ENCODE measurements around the gene SNIP1. TPM values are rescaled to one million over a fixed set of nuclear protein-coding genes. Genes with fewer than 3 reads are reported as not detected.
"Not testable (repeated sequence)": the region's sequence is repeated elsewhere in the genome, so short reads cannot be mapped to it uniquely, and the experiment has no call there.

SNIP1 gene
- total RNA-seq, 1 donor from 2014 or later = 19.3 TPM

DNA sequence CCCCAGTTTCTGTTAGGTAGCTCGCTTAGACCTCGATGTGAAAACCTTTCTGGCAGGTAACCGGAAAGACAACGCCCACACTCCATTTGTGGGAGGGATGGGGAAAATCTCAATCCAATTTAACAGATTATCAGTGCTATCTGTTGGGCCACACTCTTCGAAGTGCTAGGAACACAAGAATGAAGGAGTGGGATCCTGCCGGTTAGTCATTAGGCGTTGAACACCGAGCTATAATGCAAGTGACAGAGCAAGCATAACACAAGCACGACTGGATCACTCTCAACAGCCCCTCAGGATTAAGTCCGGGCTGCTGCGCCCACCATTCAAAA, 531 bp downstream of the SNIP1 start:
- no peak for DNase-seq (ENCODE audit: low read depth)
- TF ChIP-seq CTCF (IDR thresholded peaks at IDR 0.05; ENCODE audit: insufficient read depth, low read length, poor library complexity, severe bottlenecking) = no peak
- no peaks in the 10 kb centered on the region for H3K36me3 ChIP-seq (ENCODE audit: control insufficient read depth, insufficient read depth, low read length)
- peak overlapping the region; percentile 100 for H3K4me3 ChIP-seq (ENCODE audit: low read depth, low read length)
- H3K27me3 ChIP-seq (ENCODE audit: control insufficient read depth, insufficient read depth, low read length) = no peaks in the 10 kb centered on the region

DNA sequence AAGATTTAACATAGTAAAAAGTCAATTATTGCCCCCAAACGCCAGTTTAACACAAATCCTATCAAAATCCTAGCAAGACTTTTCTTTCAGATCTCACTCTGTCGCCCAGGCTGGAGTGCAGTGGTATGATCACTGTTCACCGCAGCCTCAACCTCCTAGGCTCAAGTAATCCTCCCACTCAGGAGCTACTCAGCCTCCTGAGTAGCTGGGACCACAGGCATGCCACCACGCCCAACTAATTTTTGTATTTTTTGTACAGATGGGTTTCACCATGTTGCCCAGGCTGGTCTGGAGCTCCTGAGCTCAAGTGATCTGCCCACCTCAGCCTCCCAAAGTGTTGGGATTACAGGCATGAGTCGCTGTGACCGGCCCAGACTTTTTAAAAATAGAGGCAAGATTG, 4.8 kb downstream of the SNIP1 start:
- TF ChIP-seq CTCF (IDR thresholded peaks at IDR 0.05; ENCODE audit: insufficient read depth, low read length, poor library complexity, severe bottlenecking) = no peak
- DNase-seq (ENCODE audit: low read depth) = no peak
- Histone ChIP-seq H3K36me3 (ENCODE audit: control insufficient read depth, insufficient read depth, low read length) (no peaks in the 10 kb centered on the region), H3K27me3 (ENCODE audit: control insufficient read depth, insufficient read depth, low read length) (no peaks in the 10 kb centered on the region), H3K4me3 (ENCODE audit: low read depth, low read length) (no peak overlapping the region)

GRCh38 chr1:37545019-37545418, 9.1 kb downstream of the SNIP1 start:
- no peak overlapping the region for H3K4me3 ChIP-seq (ENCODE audit: low read depth, low read length)
- H3K36me3 ChIP-seq (ENCODE audit: control insufficient read depth, insufficient read depth, low read length) = no peaks in the 10 kb centered on the region
- no peak for DNase-seq (ENCODE audit: low read depth)
- no peak for TF ChIP-seq CTCF (IDR thresholded peaks at IDR 0.05; ENCODE audit: insufficient read depth, low read length, poor library complexity, severe bottlenecking)
- no peaks in the 10 kb centered on the region for H3K27me3 ChIP-seq (ENCODE audit: control insufficient read depth, insufficient read depth, low read length)

DNA sequence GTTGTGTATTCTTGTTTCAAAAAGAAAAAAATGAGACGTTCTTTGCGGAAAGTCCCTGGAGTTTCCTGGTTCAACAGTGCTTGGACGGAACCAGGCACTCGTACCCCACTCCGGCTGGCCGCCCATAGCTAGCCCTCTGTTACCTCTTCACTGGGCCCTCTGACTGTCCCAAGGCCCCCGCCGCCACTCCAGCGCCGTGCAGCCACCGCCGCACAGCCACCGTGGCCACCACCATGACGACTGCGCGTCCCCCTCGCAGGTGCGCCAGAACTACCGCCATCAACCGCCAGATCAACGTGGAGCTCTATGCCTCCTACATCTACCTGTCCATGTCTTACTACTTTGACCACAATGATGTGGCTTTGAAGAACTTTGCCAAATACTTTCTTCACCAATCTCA, 9.6 kb downstream of the SNIP1 start:
- no peak for TF ChIP-seq CTCF (IDR thresholded peaks at IDR 0.05; ENCODE audit: insufficient read depth, low read length, poor library complexity, severe bottlenecking)
- Histone ChIP-seq H3K4me3 (ENCODE audit: low read depth, low read length) (no peak overlapping the region), H3K27me3 (ENCODE audit: control insufficient read depth, insufficient read depth, low read length) (no peaks in the 10 kb centered on the region), H3K36me3 (ENCODE audit: control insufficient read depth, insufficient read depth, low read length) (no peaks in the 10 kb centered on the region)
- DNase-seq (ENCODE audit: low read depth) = no peak

DNA sequence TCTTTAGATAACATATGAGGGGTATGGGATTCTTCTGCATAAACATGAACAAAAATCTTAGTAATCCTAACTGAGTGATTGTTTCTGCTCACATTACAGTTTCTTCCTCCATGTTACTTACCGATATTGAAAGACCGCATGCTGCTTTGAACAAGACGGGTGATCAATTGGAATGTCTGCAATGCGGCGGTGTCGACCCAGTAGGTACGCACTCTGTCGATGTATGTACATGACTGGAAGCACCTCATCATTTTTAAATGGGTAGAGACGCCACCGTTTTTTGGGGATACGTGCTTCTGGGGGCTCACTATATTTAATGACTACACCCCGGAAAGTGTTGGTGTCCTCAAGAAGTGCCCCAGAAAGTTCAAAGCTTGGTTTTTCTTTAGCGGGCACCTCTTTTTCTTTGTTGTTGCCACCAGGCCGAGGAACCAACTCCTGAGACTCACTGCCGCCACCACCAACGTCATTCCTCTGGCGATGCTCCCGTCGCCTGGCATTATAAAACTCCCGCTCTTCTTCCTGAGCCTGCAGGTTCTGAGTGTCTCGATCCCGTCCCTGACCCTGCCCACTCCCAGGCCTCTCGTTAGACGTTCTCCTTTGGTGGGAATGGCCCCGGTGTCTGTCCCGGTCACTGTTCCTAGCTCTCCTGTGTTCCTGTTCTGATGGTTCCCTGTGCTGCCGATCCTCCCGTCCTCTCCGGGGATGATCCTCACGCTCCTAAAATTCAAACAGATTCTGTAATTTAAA, 13.9 kb downstream of the SNIP1 start:
- Histone ChIP-seq H3K27me3 (ENCODE audit: control insufficient read depth, insufficient read depth, low read length) (no peaks in the 10 kb centered on the region), H3K36me3 (ENCODE audit: control insufficient read depth, insufficient read depth, low read length) (peaks cover 1% of the 10 kb centered on the region), H3K4me3 (ENCODE audit: low read depth, low read length) (no peak overlapping the region)
- no peak for TF ChIP-seq CTCF (IDR thresholded peaks at IDR 0.05; ENCODE audit: insufficient read depth, low read length, poor library complexity, severe bottlenecking)
- no peak for DNase-seq (ENCODE audit: low read depth)

GRCh38 chr1:37539154-37539553, 14.9 kb downstream of the SNIP1 start:
- not testable (repeated sequence) for DNase-seq (ENCODE audit: low read depth); H3K36me3 ChIP-seq (ENCODE audit: control insufficient read depth, insufficient read depth, low read length); H3K4me3 ChIP-seq (ENCODE audit: low read depth, low read length); H3K27me3 ChIP-seq (ENCODE audit: control insufficient read depth, insufficient read depth, low read length)

Data from kidney epithelial cell (primary cell).